HEK293 (cell line): ENCODE data around the gene RBFOX1.

Source experiments
- ZNF302 ChIP-seq: fragments of 450-650 bp; formaldehyde crosslinking; IDR thresholded peaks from 2 replicates; pipeline ENCODE4 v1.5.1; 2016; ENCODE audit warnings: missing biosample characterization, missing genetic modification characterization, low read depth
- TF ChIP-seq, protein P1 (sequence below): fragments of 450-650 bp; formaldehyde crosslinking; IDR thresholded peaks from 2 replicates; pipeline ENCODE4 v1.5.1; 2016; ENCODE audit warnings: missing biosample characterization, missing genetic modification characterization
- TF ChIP-seq, protein P2 (sequence below): fragments of 450-650 bp; formaldehyde crosslinking; IDR thresholded peaks from 2 replicates; pipeline ENCODE4 v1.5.1; 2016; ENCODE audit warnings: missing biosample characterization, missing genetic modification characterization

DNA sequence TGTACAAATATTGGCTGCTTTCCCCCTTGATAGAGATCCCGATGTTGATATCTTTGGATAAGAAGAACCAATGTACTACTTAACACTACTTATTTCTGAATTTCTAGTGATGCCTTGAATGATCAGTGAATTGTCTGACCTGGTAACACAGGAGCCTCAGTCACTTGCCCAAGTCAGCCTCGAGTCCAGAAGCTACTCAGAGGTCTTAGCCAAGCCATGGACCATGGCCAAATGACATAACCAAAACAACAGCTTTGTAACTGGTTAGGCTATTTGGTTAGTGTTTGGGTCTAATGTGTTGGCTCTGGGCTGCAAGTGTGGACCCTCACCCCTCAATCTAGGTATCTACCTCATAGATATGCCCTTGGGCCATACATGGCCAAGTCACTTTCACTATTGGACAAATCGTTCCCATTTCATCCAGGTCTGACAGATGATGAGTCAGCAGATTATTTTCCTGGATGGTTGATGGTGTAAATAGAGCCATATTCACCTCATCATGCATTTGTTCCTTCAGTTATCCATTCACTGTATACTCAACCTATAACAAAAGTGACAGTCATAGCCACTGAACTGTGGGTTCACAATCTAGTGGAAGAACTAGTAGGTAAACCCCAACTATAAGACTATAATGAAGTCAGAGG, 3.5 kb downstream of the RBFOX1 start:
- TF ChIP-seq, protein P1, sequence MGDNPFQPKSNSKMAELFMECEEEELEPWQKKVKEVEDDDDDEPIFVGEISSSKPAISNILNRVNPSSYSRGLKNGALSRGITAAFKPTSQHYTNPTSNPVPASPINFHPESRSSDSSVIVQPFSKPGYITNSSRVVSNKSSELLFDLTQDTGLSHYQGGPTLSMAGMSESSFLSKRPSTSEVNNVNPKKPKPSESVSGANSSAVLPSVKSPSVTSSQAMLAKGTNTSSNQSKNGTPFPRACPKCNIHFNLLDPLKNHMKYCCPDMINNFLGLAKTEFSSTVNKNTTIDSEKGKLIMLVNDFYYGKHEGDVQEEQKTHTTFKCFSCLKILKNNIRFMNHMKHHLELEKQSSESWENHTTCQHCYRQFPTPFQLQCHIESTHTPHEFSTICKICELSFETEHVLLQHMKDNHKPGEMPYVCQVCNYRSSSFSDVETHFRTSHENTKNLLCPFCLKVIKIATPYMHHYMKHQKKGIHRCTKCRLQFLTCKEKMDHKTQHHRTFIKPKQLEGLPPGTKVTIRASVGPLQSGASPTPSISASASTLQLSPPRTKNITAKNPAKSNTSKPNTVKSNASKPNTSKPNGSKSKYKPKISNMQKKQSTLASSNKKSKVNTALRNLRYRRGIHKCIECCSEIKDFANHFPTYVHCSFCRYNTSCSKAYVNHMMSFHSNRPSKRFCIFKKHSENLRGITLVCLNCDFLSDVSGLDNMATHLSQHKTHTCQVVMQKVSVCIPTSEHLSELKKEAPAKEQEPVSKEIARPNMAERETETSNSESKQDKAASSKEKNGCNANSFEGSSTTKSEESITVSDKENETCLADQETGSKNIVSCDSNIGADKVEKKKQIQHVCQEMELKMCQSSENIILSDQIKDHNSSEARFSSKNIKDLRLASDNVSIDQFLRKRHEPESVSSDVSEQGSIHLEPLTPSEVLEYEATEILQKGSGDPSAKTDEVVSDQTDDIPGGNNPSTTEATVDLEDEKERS (tag by site-specific recombination), result no peak
- TF ChIP-seq ZNF302 (tag by site-specific recombination), result no peak
- TF ChIP-seq, protein P2, sequence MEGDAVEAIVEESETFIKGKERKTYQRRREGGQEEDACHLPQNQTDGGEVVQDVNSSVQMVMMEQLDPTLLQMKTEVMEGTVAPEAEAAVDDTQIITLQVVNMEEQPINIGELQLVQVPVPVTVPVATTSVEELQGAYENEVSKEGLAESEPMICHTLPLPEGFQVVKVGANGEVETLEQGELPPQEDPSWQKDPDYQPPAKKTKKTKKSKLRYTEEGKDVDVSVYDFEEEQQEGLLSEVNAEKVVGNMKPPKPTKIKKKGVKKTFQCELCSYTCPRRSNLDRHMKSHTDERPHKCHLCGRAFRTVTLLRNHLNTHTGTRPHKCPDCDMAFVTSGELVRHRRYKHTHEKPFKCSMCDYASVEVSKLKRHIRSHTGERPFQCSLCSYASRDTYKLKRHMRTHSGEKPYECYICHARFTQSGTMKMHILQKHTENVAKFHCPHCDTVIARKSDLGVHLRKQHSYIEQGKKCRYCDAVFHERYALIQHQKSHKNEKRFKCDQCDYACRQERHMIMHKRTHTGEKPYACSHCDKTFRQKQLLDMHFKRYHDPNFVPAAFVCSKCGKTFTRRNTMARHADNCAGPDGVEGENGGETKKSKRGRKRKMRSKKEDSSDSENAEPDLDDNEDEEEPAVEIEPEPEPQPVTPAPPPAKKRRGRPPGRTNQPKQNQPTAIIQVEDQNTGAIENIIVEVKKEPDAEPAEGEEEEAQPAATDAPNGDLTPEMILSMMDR (tag by site-specific recombination), result no peak
